Measurements from ENCODE around the gene FMO4.
"Not testable (repeated sequence)": the region's sequence is repeated elsewhere in the genome, so short reads cannot be mapped to it uniquely, and the experiment has no call there.

FMO4 gene

GRCh38 chr1:171313835-171314320 lies at the start of gene FMO4:
Gene FMO4 (plus strand): TSS chr1:171314183. CDS start chr1:171319826, 5,643 bp downstream.
- H3K36me3 Mint-ChIP-seq (ENCODE audit: low read depth): peaks cover 9% of the 10 kb centered on the region
- H3K9me3 Mint-ChIP-seq: no peaks in the 10 kb centered on the region
- H3K27me3 Mint-ChIP-seq: no peaks in the 10 kb centered on the region
- DNase-seq: peak; percentile 66
- H3K4me1 Mint-ChIP-seq (ENCODE audit: low read depth): peaks cover 23% of the 10 kb centered on the region
- H3K27ac Mint-ChIP-seq: peak within 1 kb of the TSS; percentile 87
- H3K4me3 Mint-ChIP-seq: peak within 1 kb of the TSS; percentile 75

- no peak for DNase-seq
- Mint-ChIP-seq H3K36me3 (ENCODE audit: low read depth) (no peaks in the 10 kb centered on the region), H3K27me3 (peaks cover 13% of the 10 kb centered on the region), H3K4me3 (no peak overlapping the region), H3K27ac (no peak overlapping the region), H3K4me1 (ENCODE audit: low read depth) (no peaks in the 10 kb centered on the region), H3K9me3 (no peaks in the 10 kb centered on the region)
Measured at GRCh38 chr1:171265686-171266085, 48.3 kb upstream of the FMO4 start.

GRCh38 chr1:171266930-171267329 lies 47.1 kb upstream of the FMO4 start:
- Mint-ChIP-seq H3K27me3 (peaks cover 17% of the 10 kb centered on the region), H3K27ac (no peak overlapping the region), H3K36me3 (ENCODE audit: low read depth) (no peaks in the 10 kb centered on the region), H3K9me3 (no peaks in the 10 kb centered on the region), H3K4me1 (ENCODE audit: low read depth) (no peaks in the 10 kb centered on the region), H3K4me3 (no peak overlapping the region)
- DNase-seq: no peak

GRCh38 chr1:171267391-171267790 lies 46.6 kb upstream of the FMO4 start:
- Mint-ChIP-seq H3K9me3 (no peaks in the 10 kb centered on the region), H3K36me3 (ENCODE audit: low read depth) (no peaks in the 10 kb centered on the region), H3K4me3 (no peak overlapping the region), H3K27me3 (peaks cover 17% of the 10 kb centered on the region), H3K27ac (no peak overlapping the region), H3K4me1 (ENCODE audit: low read depth) (no peaks in the 10 kb centered on the region)
- no peak for DNase-seq

- no peaks in the 10 kb centered on the region for H3K4me1 Mint-ChIP-seq (ENCODE audit: low read depth)
- no peak overlapping the region for H3K4me3 Mint-ChIP-seq
- H3K36me3 Mint-ChIP-seq (ENCODE audit: low read depth): no peaks in the 10 kb centered on the region
- H3K27ac Mint-ChIP-seq: no peak overlapping the region
- H3K27me3 Mint-ChIP-seq: peaks cover 25% of the 10 kb centered on the region
- no peaks in the 10 kb centered on the region for H3K9me3 Mint-ChIP-seq
- DNase-seq: no peak
Measured at GRCh38 chr1:171270806-171271205, 43.2 kb upstream of the FMO4 start.

- no peaks in the 10 kb centered on the region for H3K4me1 Mint-ChIP-seq (ENCODE audit: low read depth)
- DNase-seq: no peak
- no peak overlapping the region for H3K27ac Mint-ChIP-seq
- no peaks in the 10 kb centered on the region for H3K36me3 Mint-ChIP-seq (ENCODE audit: low read depth)
- peaks cover 44% of the 10 kb centered on the region for H3K27me3 Mint-ChIP-seq
- no peaks in the 10 kb centered on the region for H3K9me3 Mint-ChIP-seq
- H3K4me3 Mint-ChIP-seq: no peak overlapping the region
Measured at GRCh38 chr1:171277534-171277933, 36.4 kb upstream of the FMO4 start.

GRCh38 chr1:171279234-171279633 lies 34.7 kb upstream of the FMO4 start:
- Mint-ChIP-seq H3K27ac (no peak overlapping the region), H3K36me3 (ENCODE audit: low read depth) (no peaks in the 10 kb centered on the region), H3K4me1 (ENCODE audit: low read depth) (no peaks in the 10 kb centered on the region), H3K4me3 (no peak overlapping the region), H3K9me3 (no peaks in the 10 kb centered on the region), H3K27me3 (peaks cover 37% of the 10 kb centered on the region)
- no peak for DNase-seq

GRCh38 chr1:171279678-171280077 lies 34.3 kb upstream of the FMO4 start:
- H3K27me3 Mint-ChIP-seq: peaks cover 37% of the 10 kb centered on the region
- H3K9me3 Mint-ChIP-seq: no peaks in the 10 kb centered on the region
- H3K4me3 Mint-ChIP-seq: no peak overlapping the region
- H3K4me1 Mint-ChIP-seq (ENCODE audit: low read depth): no peaks in the 10 kb centered on the region
- no peaks in the 10 kb centered on the region for H3K36me3 Mint-ChIP-seq (ENCODE audit: low read depth)
- H3K27ac Mint-ChIP-seq: no peak overlapping the region
- no peak for DNase-seq

- no peak for DNase-seq
- Mint-ChIP-seq H3K4me1 (ENCODE audit: low read depth) (no peaks in the 10 kb centered on the region), H3K27me3 (peaks cover 42% of the 10 kb centered on the region), H3K9me3 (no peaks in the 10 kb centered on the region), H3K36me3 (ENCODE audit: low read depth) (no peaks in the 10 kb centered on the region), H3K4me3 (no peak overlapping the region), H3K27ac (no peak overlapping the region)
Measured at GRCh38 chr1:171280599-171280998, 33.4 kb upstream of the FMO4 start.

GRCh38 chr1:171286032-171286705 lies 27.8 kb upstream of the FMO4 start:
- no peak overlapping the region for H3K27ac Mint-ChIP-seq
- H3K4me3 Mint-ChIP-seq: no peak overlapping the region
- no peaks in the 10 kb centered on the region for H3K9me3 Mint-ChIP-seq
- H3K4me1 Mint-ChIP-seq (ENCODE audit: low read depth): peaks cover 6% of the 10 kb centered on the region
- no peak for DNase-seq
- H3K36me3 Mint-ChIP-seq (ENCODE audit: low read depth): no peaks in the 10 kb centered on the region
- peaks cover 25% of the 10 kb centered on the region for H3K27me3 Mint-ChIP-seq

- peaks cover 40% of the 10 kb centered on the region for H3K27me3 Mint-ChIP-seq
- no peak for DNase-seq
- no peak overlapping the region for H3K27ac Mint-ChIP-seq
- no peak overlapping the region for H3K4me3 Mint-ChIP-seq
- peaks cover 6% of the 10 kb centered on the region for H3K4me1 Mint-ChIP-seq (ENCODE audit: low read depth)
- H3K9me3 Mint-ChIP-seq: no peaks in the 10 kb centered on the region
- no peaks in the 10 kb centered on the region for H3K36me3 Mint-ChIP-seq (ENCODE audit: low read depth)
Measured at GRCh38 chr1:171290621-171291020, 23.4 kb upstream of the FMO4 start.

- Mint-ChIP-seq H3K4me1 (ENCODE audit: low read depth) (no peaks in the 10 kb centered on the region), H3K27me3 (peaks cover 42% of the 10 kb centered on the region), H3K4me3 (no peak overlapping the region), H3K27ac (no peak overlapping the region), H3K9me3 (no peaks in the 10 kb centered on the region), H3K36me3 (ENCODE audit: low read depth) (no peaks in the 10 kb centered on the region)
- no peak for DNase-seq
Measured at GRCh38 chr1:171292799-171293198, 21.2 kb upstream of the FMO4 start.

- peaks cover 47% of the 10 kb centered on the region for H3K27me3 Mint-ChIP-seq
- not testable (repeated sequence) for DNase-seq; H3K36me3 Mint-ChIP-seq (ENCODE audit: low read depth); H3K27ac Mint-ChIP-seq; H3K4me3 Mint-ChIP-seq; H3K4me1 Mint-ChIP-seq (ENCODE audit: low read depth); H3K9me3 Mint-ChIP-seq
Measured at GRCh38 chr1:171295383-171295782, 18.6 kb upstream of the FMO4 start.

- Mint-ChIP-seq H3K27ac (no peak overlapping the region), H3K4me3 (no peak overlapping the region), H3K4me1 (ENCODE audit: low read depth) (no peaks in the 10 kb centered on the region), H3K36me3 (ENCODE audit: low read depth) (no peaks in the 10 kb centered on the region), H3K27me3 (peaks cover 47% of the 10 kb centered on the region), H3K9me3 (peaks cover 11% of the 10 kb centered on the region)
- no peak for DNase-seq
Measured at GRCh38 chr1:171295821-171296220, 18.2 kb upstream of the FMO4 start.

GRCh38 chr1:171296897-171297296 lies 17.1 kb upstream of the FMO4 start:
- no peaks in the 10 kb centered on the region for H3K36me3 Mint-ChIP-seq (ENCODE audit: low read depth)
- peaks cover 56% of the 10 kb centered on the region for H3K27me3 Mint-ChIP-seq
- no peaks in the 10 kb centered on the region for H3K4me1 Mint-ChIP-seq (ENCODE audit: low read depth)

GRCh38 chr1:171298696-171299095 lies 15.3 kb upstream of the FMO4 start:
- Mint-ChIP-seq H3K27ac (no peak overlapping the region), H3K4me3 (no peak overlapping the region), H3K4me1 (ENCODE audit: low read depth) (no peaks in the 10 kb centered on the region), H3K27me3 (peaks cover 45% of the 10 kb centered on the region), H3K36me3 (ENCODE audit: low read depth) (no peaks in the 10 kb centered on the region), H3K9me3 (peaks cover 19% of the 10 kb centered on the region)
- DNase-seq: no peak

More at GRCh38 chr1:171296897-171297296, 17.1 kb upstream of the FMO4 start:
- Mint-ChIP-seq H3K4me3 (no peak overlapping the region), H3K9me3 (peaks cover 19% of the 10 kb centered on the region), H3K27ac (no peak overlapping the region)
- no peak for DNase-seq

All from activated T-cell treated with anti-CD3 and anti-CD28 coated beads, Interleukin-2, amount 50 U/mL, for 24 hours (primary cell).